Measurements from ENCODE around the gene CCDC85C.
A peak's percentile ranks its signal among the peaks of the same experiment; 100 is the strongest.

CCDC85C gene

GRCh38 chr14:99562856-99563748 lies 40.9 kb downstream of the CCDC85C start:
- DNase-seq (ENCODE audit: extremely low spot score): peak; percentile 67
- TF ChIP-seq NFRKB (IDR thresholded peaks at IDR 0.05): no peak
- peak; percentile 95 for TF ChIP-seq PKNOX1 (IDR thresholded peaks at IDR 0.05)
- CTCF ChIA-PET: interaction anchor here (0.6 to 1.2 kb wide), 2 partner anchors 23 to 32 kb away, joined by 3 read pairs; no protein-coding TSS in a partner anchor
- POLR2A ChIA-PET: interaction anchor here (1.0 kb wide), 1 partner anchor 38 kb away, joined by 3 read pairs; no protein-coding TSS in a partner anchor

GRCh38 chr14:99561864-99562263 lies 42.1 kb downstream of the CCDC85C start:
- TF ChIP-seq FOXA1 (IDR thresholded peaks at IDR 0.05) (no peak), SUZ12 (IDR thresholded peaks at IDR 0.05) (no peak), ARNT (IDR thresholded peaks at IDR 0.05) (no peak), TARDBP (IDR thresholded peaks at IDR 0.05) (no peak), FOXK2 (IDR thresholded peaks at IDR 0.05) (no peak), LEF1 (IDR thresholded peaks at IDR 0.05; ENCODE audit: borderline replicate concordance) (no peak)
- ChIA-PET POLR2A (interaction anchor here (1.0 kb wide), 1 partner anchor 37 kb away, joined by 3 read pairs; no protein-coding TSS in a partner anchor), CTCF (no interaction called here)
- no peak for DNase-seq (ENCODE audit: extremely low spot score)

GRCh38 chr14:99560922-99561683 lies 42.9 kb downstream of the CCDC85C start:
- ChIA-PET POLR2A (no interaction called here), CTCF (no interaction called here)
- DNase-seq (ENCODE audit: extremely low spot score): no peak
- TF ChIP-seq SUZ12 (IDR thresholded peaks at IDR 0.05): no peak
- TF ChIP-seq BHLHE40 (IDR thresholded peaks at IDR 0.05; ENCODE audit: borderline replicate concordance): no peak
- TF ChIP-seq PKNOX1 (IDR thresholded peaks at IDR 0.05): no peak
- no peak for TF ChIP-seq ARNT (IDR thresholded peaks at IDR 0.05)
- TF ChIP-seq LEF1 (IDR thresholded peaks at IDR 0.05; ENCODE audit: borderline replicate concordance): no peak
- TF ChIP-seq FOXK2 (IDR thresholded peaks at IDR 0.05): no peak
- TF ChIP-seq TARDBP (IDR thresholded peaks at IDR 0.05): no peak
- TF ChIP-seq HDGF (IDR thresholded peaks at IDR 0.05; ENCODE audit: borderline replicate concordance): no peak

DNA sequence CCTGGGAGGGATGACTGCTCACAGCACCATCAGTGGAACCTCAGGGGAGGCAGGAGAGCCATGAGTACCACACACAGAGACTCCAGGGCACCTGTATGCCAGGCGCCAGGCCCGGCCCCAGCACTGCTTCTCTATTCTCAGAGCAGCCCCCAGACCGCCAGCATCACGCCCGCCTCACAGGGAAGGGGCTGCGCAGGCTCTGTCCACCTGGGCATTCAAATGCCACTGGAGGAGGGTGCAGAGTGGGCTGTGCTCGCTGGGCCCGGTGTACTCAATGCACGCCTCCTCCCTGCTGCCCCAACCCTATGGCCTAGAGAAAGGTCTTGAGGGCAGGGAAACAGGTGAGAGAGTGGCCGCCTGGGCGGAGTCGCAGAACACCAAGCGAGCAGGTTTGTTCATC lies 43.6 kb downstream of the CCDC85C start:
- ChIA-PET CTCF (no interaction called here), POLR2A (no interaction called here)
- no peak for DNase-seq (ENCODE audit: extremely low spot score)
- TF ChIP-seq ARNT (IDR thresholded peaks at IDR 0.05): no peak
- no peak for TF ChIP-seq SUZ12 (IDR thresholded peaks at IDR 0.05)
- no peak for TF ChIP-seq FOXM1 (IDR thresholded peaks at IDR 0.05; ENCODE audit: borderline replicate concordance)
- no peak for TF ChIP-seq FOXK2 (IDR thresholded peaks at IDR 0.05)
- TF ChIP-seq HDGF (IDR thresholded peaks at IDR 0.05; ENCODE audit: borderline replicate concordance): no peak
- TF ChIP-seq PKNOX1 (IDR thresholded peaks at IDR 0.05): no peak
- TF ChIP-seq TARDBP (IDR thresholded peaks at IDR 0.05): no peak
- TF ChIP-seq CTBP1 (IDR thresholded peaks at IDR 0.05; ENCODE audit: borderline replicate concordance): no peak
- TF ChIP-seq BHLHE40 (IDR thresholded peaks at IDR 0.05; ENCODE audit: borderline replicate concordance): no peak
- no peak for TF ChIP-seq SP1 (IDR thresholded peaks at IDR 0.05)
- TF ChIP-seq FOXA1 (IDR thresholded peaks at IDR 0.05): no peak
- no peak for TF ChIP-seq ELF4 (IDR thresholded peaks at IDR 0.05)

DNA sequence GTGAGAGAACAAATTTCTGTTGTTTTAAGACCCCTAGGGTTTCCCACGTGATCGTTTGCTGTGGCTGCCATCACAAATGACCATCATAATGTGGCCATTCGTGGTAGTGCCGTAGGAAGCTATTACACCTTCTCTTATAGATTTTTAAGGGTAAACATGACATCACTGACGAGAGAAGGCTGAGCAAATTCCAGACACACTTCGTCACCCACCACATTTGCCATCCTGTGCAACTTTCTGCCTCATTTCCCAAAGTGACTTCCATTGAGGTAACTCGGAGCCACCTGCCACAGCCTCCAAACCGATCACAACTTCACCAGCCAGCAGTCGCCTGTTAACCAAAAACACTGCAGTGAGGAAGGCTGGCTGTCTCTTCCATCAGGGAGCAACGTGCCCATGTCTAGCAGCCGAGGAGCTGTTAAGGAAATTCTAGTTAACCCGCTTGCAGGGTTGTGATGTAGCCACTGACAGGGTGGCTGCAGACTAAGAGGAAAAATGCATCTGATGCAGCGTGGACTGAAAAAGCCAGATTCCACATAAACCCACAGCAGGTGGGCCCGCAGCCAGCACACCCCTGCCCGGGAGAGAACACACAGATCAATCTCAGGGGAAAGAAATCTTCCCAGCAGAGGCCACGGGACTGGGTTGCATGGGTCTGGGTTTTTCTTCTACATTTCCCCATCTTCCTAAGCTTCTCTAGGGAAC lies 44.6 kb downstream of the CCDC85C start:
- TF ChIP-seq BHLHE40 (IDR thresholded peaks at IDR 0.05; ENCODE audit: borderline replicate concordance) (no peak), SP1 (IDR thresholded peaks at IDR 0.05) (no peak), FOXK2 (IDR thresholded peaks at IDR 0.05) (no peak), NFRKB (IDR thresholded peaks at IDR 0.05) (no peak), FOXA1 (IDR thresholded peaks at IDR 0.05) (no peak), ELF4 (IDR thresholded peaks at IDR 0.05) (no peak), ARNT (IDR thresholded peaks at IDR 0.05) (no peak), SUZ12 (IDR thresholded peaks at IDR 0.05) (no peak), ZNF384 (IDR thresholded peaks at IDR 0.05) (no peak), PKNOX1 (IDR thresholded peaks at IDR 0.05) (no peak), L3MBTL2 (conservative IDR thresholded peaks at IDR 0.05) (no peak), HDGF (IDR thresholded peaks at IDR 0.05; ENCODE audit: borderline replicate concordance) (no peak), TARDBP (IDR thresholded peaks at IDR 0.05) (no peak)
- DNase-seq (ENCODE audit: extremely low spot score): no peak
- ChIA-PET POLR2A (no interaction called here), CTCF (no interaction called here)

All from HEK293T (cell line).